Epithelial cell of umbilical artery (primary cell): Measurements from ENCODE around the gene GFPT2. TPM values are rescaled to one million over a fixed set of nuclear protein-coding genes. Genes with fewer than 3 reads are reported as not detected.

Experiments
- total RNA-seq: library from RNA; depleted of rRNA; stranded (reverse); fragments of >200 nt; gene quantifications from 2 replicates; pipeline ENCODE4 v1.2.3, GENCODE V29; 2014

The GFPT2 gene
- total RNA-seq = 12.3 and 20.1 TPM in 2 replicates

GRCh38 chr5:180353048-180353979 is at the start of gene GFPT2:
Gene GFPT2, minus strand, starts transcription at chr5:180353336. Its CDS starts 119 bp downstream, at chr5:180353217.

GRCh38 chr5:180291943-180292831 is 60.9 kb downstream of the GFPT2 start, which contains the start of gene MAPK9:
Gene MAPK9, minus strand, starts transcription at chr5:180292083. Its CDS starts 11,522 bp downstream, at chr5:180280561.

Other genes with a start within 250 kb of the GFPT2 start
- not detected in 2 replicates for gene RASGEF1C, start 144.1 kb downstream of the GFPT2 start, total RNA-seq
- 26.3 and 30.5 TPM in 2 replicates for gene MAPK9, start 61.3 kb downstream of the GFPT2 start, total RNA-seq
- gene CNOT6, start 141.0 kb upstream of the GFPT2 start, total RNA-seq = 16.2 and 16.4 TPM in 2 replicates
- gene SCGB3A1, start 238.2 kb upstream of the GFPT2 start, total RNA-seq = not detected in 2 replicates